Stimulated activated CD8-positive, alpha-beta memory T cell treated with anti-CD3 and anti-CD28 coated beads, Interleukin-7, amount 100 ng/mL, for 1 hour (primary cell): ENCODE results near the gene HLA-DMB.

Experiments
- DNase-seq, 2 donors: peaks; one replicate each; pipeline ENCODE4 v3.0.0-alpha.2; 2020; ENCODE audit warnings: low read depth in 2 of 2

HLA-DMB gene

DNA sequence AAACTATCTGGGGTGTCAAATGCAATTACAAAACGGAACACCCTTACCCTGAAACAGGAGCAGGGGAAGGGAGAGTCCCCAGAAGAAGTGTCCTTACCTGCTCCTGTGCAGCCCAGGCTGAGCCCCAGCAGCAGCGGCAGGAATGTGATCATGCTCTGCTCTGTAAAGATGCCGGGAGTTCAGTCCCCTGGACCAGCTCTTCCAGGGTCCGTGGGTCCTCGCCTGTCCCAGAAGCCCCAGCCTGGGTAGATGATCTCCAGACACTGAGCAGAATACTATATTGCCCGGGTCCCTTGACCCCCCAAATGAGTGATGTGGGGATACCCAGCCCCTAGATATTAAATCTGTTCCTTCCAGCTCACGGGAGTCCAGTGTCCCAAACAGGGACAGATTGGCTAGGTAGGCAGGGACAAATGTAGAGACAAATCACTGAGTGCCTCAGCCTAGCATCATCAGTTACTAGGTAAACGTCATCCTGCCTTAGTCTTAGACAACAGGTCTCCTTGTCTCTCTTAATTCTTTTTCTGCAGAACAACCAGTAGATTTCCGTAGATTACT, at the start of gene HLA-DMB:
Gene HLA-DMB, minus strand, starts transcription at position 373 of the 558 bp plus-strand sequence. Its CDS starts 221 bp downstream, at position 152.
- DNase-seq = no peak

DNA sequence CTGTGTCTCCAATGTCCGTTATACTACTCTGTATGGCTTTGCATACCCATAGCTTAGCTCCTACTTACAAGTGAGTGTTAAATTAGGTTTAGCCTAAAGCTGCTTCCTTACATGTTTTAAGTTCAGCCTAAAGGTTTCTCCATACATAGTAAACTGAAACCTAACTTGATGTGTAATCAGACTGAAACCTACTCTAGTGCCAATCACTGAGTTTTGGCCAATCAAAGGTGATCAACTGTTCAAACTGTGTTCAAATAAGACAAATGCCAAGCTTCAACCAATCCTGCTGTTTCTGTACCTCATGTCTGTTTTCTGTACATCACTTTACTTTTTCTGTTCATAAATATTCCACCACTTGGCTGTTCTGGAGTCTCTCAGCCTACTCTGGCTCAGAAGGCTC, 48.5 kb upstream of the HLA-DMB start:
- no peak for DNase-seq

- DNase-seq = peak; percentile 77 to 91
Measured at GRCh38 chr6:32984622-32985389, 44.0 kb upstream of the HLA-DMB start.

DNA sequence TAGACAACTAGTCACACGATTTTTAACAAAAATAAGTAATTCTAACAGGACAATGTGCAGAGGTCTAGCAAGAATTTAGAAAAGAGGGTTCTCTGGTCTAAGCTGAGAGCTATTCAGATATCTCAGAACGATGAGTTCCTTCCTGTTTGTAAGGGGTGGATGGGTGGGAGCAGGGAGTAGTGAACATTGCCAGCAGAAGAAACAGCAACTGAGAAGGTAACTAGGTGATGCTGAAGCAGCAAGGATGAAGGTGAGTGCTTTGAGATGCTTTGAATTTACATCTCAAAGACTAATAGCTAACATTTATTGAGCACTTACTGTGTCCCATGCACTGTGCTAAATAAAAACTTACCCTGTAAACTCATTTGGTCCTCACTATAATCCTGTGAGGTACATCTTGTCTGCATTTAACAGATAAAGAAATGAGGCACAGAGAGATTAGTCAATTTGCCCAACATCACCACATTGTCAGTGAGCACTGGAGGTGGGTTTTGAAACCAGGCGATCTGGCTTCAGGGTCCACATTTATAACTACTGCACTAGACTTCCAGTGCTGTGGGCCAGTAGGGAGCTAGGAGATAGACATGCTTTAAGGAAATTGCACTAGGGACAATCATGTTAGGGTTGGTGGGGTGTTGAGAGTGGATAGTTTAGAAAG, 43.3 kb upstream of the HLA-DMB start:
- DNase-seq = no peak

GRCh38 chr6:32983493-32983848, 42.6 kb upstream of the HLA-DMB start:
- no peak for DNase-seq

DNA sequence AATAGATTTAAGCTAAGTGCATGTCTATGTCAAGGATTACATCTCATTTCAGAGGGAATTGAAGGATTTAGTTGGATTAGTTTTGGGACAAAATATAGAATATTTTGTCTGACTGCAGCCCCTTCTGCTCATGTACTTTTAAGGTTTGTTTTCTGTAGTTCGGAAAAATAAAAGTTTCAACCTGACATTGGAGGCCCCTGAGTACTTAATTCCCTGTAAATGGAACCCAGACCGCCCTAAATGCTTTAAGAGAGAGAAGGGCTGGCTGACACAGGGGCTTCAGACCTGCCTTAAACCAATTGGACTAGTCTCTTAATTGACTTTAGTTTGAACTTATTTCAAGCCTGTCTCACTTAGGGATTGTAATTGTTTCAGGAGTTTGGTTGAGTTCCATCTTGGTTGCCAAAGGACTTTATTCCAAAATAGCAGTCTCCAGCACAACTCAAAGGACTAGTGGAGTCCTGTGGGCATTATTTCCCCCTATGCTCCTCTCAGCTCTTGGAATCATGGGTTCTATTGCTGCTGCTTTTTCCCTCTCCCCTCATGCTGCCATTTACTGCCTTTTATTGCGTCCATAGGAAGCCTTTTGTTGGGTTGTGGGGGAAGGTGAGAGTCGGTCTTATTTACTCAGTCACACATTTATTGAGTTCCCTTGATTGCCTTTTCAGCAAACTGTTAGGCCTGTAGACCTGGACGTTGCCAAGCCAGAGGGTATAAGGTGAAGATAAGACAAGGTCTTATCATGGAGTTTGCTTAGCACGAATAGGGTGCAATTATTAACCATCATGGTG, 42.1 kb upstream of the HLA-DMB start:
- no peak for DNase-seq

DNA sequence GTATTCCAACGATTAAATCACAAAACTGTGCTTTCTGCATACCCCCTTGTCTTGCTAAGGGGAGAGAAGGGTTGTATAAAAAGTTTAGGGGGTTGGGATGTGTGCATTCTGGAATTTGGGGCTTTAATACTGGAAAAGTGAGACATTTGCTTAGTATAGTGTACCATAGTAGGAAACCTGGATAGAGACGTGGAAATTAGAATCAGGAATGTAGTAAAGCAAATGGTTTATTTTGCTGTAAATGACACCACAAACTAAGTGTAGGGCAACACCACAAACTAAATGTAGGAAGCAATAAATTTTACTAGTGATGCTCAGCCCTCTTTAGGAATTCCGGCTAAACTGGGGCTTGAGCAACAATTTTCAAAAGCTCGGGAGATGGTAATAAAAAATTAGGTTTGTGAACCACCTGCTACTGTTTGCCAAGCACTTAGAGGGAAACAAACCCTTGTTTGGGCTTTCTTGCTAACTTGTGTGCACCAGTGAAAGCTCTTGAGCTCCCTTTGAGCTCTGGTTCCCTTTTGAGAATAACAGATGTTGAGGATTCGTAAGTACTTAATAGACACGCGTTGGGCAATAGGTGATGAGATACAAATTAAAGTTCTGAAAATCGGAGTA, 41.4 kb upstream of the HLA-DMB start:
- no peak for DNase-seq

DNA sequence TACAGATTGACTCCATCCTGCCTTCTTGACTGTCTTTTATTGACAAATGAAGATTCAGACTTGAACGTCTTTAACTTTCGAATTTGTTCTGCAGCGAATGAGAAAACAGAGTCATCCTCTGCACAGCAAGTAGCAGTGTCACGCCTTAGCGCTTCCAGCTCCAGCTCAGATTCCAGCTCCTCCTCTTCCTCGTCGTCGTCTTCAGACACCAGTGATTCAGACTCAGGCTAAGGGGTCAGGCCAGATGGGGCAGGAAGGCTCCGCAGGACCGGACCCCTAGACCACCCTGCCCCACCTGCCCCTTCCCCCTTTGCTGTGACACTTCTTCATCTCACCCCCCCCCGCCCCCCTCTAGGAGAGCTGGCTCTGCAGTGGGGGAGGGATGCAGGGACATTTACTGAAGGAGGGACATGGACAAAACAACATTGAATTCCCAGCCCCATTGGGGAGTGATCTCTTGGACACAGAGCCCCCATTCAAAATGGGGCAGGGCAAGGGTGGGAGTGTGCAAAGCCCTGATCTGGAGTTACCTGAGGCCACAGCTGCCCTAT, 39.7 kb upstream of the HLA-DMB start:
- DNase-seq = no peak

DNA sequence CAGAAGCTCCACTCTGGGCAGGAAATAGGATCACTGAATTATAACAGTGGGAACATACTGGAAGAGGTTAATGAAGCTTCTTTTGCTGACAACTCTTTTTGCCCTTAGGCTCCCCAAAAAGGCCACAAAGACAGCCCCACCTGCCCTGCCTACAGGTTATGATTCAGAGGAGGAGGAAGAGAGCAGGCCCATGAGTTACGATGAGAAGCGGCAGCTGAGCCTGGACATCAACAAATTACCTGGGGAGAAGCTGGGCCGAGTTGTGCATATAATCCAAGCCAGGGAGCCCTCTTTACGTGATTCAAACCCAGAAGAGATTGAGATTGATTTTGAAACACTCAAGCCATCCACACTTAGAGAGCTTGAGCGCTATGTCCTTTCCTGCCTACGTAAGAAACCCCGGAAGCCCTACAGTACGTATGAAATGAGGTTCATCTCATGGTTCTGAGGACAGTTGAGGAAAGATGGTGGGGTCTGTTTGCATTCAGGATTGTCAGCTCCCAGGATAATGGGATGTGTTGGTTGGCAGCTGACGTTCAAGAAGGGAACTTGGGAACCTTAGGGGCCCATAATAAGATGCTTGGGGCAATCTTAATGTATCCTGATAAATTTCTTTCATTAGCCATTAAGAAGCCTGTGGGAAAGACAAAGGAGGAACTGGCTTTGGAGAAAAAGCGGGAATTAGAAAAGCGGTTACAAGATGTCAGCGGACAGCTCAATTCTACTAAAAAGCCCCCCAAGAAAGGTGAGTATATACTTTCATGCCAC, 39.1 kb upstream of the HLA-DMB start:
- DNase-seq = no peak

GRCh38 chr6:32977953-32978324, 37.1 kb upstream of the HLA-DMB start:
- DNase-seq = no peak

- DNase-seq = no peak
Measured at GRCh38 chr6:32977272-32977952, 36.6 kb upstream of the HLA-DMB start.

DNA sequence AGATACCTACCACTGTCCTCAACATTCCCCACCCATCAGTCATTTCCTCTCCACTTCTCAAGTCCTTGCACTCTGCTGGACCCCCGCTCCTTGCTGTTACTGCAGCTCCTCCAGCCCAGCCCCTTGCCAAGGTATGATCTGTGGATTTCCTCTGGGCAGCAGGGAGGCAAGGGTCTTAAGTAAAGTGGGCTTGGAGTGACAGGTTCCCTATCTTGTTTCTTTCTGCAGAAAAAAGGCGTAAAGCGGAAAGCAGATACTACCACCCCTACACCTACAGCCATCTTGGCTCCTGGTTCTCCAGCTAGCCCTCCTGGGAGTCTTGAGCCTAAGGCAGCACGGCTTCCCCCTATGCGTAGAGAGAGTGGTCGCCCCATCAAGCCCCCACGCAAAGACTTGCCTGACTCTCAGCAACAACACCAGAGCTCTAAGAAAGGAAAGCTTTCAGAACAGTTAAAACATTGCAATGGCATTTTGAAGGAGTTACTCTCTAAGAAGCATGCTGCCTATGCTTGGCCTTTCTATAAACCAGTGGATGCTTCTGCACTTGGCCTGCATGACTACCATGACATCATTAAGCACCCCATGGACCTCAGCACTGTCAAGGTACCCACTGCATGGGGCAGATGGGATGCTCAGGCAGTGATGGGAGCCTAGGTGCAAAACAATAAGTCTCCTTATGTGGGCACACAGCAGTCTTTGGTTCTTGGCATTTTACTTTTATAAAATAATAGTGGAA, 35.7 kb upstream of the HLA-DMB start:
- DNase-seq = no peak

DNA sequence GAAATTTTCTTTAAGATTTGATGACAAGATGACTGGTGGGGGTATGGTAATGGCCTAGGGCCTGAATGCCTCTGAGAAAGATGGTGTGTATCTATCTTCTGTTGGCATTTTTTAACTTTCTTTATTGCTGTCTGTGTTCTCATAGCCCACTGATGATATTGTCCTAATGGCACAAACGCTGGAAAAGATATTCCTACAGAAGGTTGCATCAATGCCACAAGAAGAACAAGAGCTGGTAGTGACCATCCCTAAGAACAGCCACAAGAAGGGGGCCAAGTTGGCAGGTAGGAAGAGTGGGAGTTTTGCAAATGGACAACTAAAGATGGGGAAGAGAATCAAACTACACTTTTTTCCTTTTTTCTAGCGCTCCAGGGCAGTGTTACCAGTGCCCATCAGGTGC, 35.1 kb upstream of the HLA-DMB start:
- no peak for DNase-seq

DNA sequence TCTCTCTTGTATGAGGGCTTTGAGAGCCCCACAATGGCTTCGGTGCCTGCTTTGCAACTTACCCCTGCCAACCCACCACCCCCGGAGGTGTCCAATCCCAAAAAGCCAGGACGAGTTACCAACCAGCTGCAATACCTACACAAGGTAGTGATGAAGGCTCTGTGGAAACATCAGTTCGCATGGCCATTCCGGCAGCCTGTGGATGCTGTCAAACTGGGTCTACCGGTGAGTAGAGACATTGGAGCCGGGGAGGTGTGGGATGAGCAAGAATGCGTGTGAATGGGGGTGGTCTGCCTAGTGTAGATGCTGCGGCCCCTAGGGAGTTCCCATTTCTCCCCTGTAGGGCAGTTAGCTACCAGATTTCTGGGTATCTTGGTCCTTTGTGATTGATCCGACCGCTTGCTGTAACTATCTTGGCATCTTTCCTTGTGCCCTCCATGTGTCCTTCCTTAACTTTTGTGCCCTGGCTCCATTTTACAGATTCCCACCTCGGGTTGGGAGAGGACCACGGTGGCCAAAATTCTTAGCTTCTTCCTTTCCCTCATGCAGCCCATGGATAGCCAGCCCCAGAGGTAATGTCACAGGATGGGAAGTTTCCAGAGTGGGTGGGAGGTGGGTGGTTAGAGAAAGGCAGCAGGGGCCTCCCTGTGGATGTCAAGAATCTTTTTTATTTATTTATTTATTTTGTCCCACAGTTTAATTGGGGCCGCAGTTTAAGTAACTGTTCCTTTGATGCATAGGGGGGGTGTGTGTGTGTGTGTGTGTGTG, 33.9 kb upstream of the HLA-DMB start:
- DNase-seq = no peak

DNA sequence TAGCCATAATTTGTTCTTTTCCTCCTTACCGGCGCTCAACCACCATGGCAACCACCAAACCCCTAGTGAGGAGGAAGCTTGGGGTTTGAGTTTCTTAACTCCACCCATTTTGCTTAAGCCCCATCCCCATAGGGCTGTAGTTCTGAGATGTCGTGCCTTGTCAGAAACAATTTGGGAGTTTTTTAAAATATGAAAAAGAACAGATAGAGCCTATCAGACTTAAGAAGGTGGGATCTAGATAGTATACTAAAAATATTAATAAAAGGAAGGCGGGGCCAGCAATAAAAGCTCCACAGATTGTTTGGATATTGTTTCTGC, 33.1 kb upstream of the HLA-DMB start:
- DNase-seq = no peak

DNA sequence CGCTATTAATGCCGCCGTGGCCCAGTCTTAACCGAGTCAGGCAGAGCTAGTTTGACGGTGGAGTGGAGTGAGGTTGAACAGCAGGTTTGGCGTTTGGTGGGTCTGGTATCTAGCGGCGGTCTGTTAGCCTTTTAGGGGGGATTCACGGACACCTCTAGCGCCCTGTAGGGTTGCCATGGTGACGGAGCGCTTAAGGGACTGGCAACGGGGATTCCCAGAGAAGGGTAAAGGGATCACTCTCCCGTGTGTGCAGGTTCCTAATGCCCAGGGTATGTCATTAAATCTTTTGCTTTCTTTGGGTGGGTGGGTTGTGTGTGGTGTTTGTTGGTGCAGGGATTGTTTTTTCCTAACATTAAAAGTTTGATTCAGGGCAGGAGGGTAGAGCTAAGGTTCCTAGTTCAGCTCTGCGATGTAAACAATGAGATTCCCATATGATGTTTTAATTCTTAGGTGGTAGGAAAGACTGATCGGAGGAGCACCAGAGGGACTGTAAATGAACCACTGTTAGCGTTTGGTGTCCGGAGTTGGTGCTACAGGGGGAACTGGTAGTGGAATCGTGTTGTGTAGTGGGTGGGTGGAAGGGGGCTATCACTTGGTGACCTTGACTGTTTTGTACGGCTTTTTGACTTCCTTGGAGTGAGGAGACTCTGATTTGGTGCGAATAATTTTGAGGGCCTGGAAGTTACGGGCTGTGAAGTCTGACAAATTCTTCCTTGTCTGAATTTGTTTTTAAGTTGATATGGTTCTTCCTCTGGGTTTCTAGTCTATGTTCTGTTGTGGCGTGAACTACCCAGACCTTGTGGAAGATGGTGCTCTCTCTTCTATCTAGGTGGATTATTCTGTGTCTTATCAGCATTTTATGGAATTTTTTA, 32.6 kb upstream of the HLA-DMB start:
- DNase-seq = peak in 1 of 2 donors; percentile 28

DNA sequence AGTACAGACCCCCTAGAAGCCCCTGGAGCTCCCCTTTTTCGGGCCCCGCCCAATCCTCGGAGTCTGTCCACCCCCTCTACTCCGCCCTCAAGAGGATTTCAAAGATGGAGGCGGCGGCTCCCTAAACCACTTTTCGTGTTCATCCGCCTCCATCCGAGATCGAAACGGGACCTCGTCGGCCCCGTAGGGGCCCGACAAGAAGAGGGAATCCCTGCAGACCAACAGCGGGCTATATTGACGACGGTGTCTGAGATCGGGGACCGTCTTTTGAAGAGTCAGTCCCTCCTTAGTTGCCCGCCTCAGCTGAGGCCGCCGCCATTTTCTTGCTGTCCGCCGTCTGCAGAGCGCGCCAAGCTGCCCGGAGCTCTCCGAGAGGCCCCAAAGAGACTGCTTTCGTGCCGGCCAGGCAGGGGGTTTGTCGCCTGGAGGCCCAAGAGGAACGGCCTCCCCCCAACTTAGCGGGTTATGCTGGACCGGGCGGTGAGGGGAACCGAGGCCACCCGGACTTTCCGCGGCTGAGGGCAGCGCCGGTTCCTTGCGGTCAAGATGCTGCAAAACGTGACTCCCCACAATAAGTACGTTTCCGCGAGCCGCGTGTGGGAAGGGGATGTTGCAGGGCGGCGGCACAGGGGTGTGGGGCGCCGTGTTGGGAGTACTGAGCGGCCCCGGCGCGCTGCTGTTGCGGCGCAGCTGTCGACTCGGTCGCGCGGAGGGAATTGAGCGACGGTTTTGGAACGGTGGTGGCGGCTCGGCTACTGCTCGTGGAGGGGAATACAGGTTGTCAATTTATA, 31.7 kb upstream of the HLA-DMB start:
- no peak for DNase-seq
